PC-3 (cell line): ENCODE measurements around the gene PIP5K1C. TPM values are rescaled to one million over a fixed set of nuclear protein-coding genes. Genes with fewer than 3 reads are reported as not detected.

Experiments
- ATAC-seq: fragments of 200-7000 bp; cut with Tn5 transposase; 2 replicates; pipeline ENCODE4 v1.9.1; 2020; ENCODE audit warnings: mild to moderate bottlenecking, moderate library complexity
- BruUV-seq: library from RNA; stranded (reverse); fragments of 400-500 nt; replicated peaks from 2 replicates; lab custom pipeline; 2021; lab: Mats Ljungman, UMichigan
- CTCF ChIA-PET: fragments of 300-600 bp; sonication (Branson Sonifier 250); formaldehyde crosslinking; loops from one replicate; lab custom pipeline; 2022; ENCODE audit warnings: antibody characterized with exemption; lab: Charles Lee
- POLR2A ChIA-PET: fragments of 300-600 bp; sonication (Branson Sonifier 250); formaldehyde crosslinking; loops from one replicate; lab custom pipeline; 2022; ENCODE audit warnings: antibody characterized with exemption; ENCODE audit not compliant: unreplicated experiment; lab: Charles Lee
- DNase-seq: peaks from one replicate; pipeline ENCODE4 v3.0.0-alpha.2; 2015
- H2AFZ ChIP-seq: fragments of 300-600 bp; sonication (generic); 2 replicates; pipeline ENCODE4 v1.6.0; 2016; ENCODE audit warnings: antibody characterized with exemption, low read length
- H3F3A ChIP-seq: fragments of 300-600 bp; sonication (generic); one replicate; pipeline ENCODE4 v1.6.0; 2017; ENCODE audit warnings: antibody characterized with exemption, low read length, control low read depth, mild to moderate bottlenecking; ENCODE audit not compliant: unreplicated experiment
- H3K27ac ChIP-seq: fragments of 300-600 bp; sonication (generic); 2 replicates; pipeline ENCODE4 v1.5.1; 2016; ENCODE audit warnings: mild to moderate bottlenecking, low read length
- H3K27me3 ChIP-seq: fragments of 300-600 bp; sonication (generic); 2 replicates; pipeline ENCODE4 v1.6.1; 2016; ENCODE audit warnings: low read length, mixed read lengths
- H3K36me3 ChIP-seq: fragments of 300-600 bp; sonication (generic); 2 replicates; pipeline ENCODE4 v1.6.1; 2016; ENCODE audit warnings: low read depth, mixed run types, low read length, mixed read lengths
- H3K4me1 ChIP-seq: fragments of 300-600 bp; sonication (generic); 2 replicates; pipeline ENCODE4 v1.5.1; 2016; ENCODE audit warnings: low read length; ENCODE audit not compliant: insufficient read depth
- H3K4me2 ChIP-seq: fragments of 300-600 bp; sonication (generic); 2 replicates; pipeline ENCODE4 v1.6.0; 2016; ENCODE audit warnings: low read length
- H3K4me3 ChIP-seq: fragments of 300-600 bp; sonication (generic); 2 replicates; pipeline ENCODE4 v1.5.1; 2016; ENCODE audit warnings: mild to moderate bottlenecking, low read length, mixed read lengths
- H3K79me2 ChIP-seq: fragments of 300-600 bp; sonication (generic); 2 replicates; pipeline ENCODE4 v1.6.1; 2017; ENCODE audit warnings: low read length, mixed read lengths
- H3K9ac ChIP-seq: fragments of 300-600 bp; sonication (generic); 2 replicates; pipeline ENCODE4 v1.6.0; 2016; ENCODE audit warnings: mild to moderate bottlenecking, low read length
- H3K9me2 ChIP-seq: fragments of 300-600 bp; sonication (generic); replicated peaks from 2 replicates; pipeline ENCODE4 v1.6.1; 2016; ENCODE audit warnings: mixed run types, low read length, mixed read lengths
- H3K9me3 ChIP-seq: fragments of 300-600 bp; sonication (generic); 2 replicates; pipeline ENCODE4 v1.6.1; 2016; ENCODE audit warnings: low read length, mixed read lengths
- H4K20me1 ChIP-seq: fragments of 300-600 bp; sonication (generic); 2 replicates; pipeline ENCODE4 v1.6.1; 2016; ENCODE audit warnings: low read length, mixed read lengths
- CTCF ChIP-seq: fragments of 300-600 bp; sonication (generic); conservative IDR thresholded peaks from 2 replicates; pipeline ENCODE4 v1.5.1; 2017; ENCODE audit warnings: antibody characterized with exemption, low read depth, mild to moderate bottlenecking, low read length
- EZH2 ChIP-seq: fragments of 300-600 bp; sonication (generic); IDR thresholded peaks from one replicate; pipeline ENCODE4 v1.6.1; 2017; ENCODE audit warnings: antibody characterized with exemption, mild to moderate bottlenecking, low read length; ENCODE audit not compliant: unreplicated experiment
- EZH2phosphoT487 ChIP-seq: fragments of 300-600 bp; sonication (generic); IDR thresholded peaks from 2 replicates; pipeline ENCODE4 v1.6.1; 2018; ENCODE audit warnings: mild to moderate bottlenecking, antibody characterized with exemption, low read length, borderline replicate concordance
- intact Hi-C: fragments of 100-400 bp; cut with micrococcal nuclease; formaldehyde crosslinking; loops from 2 replicates; pipeline ENCODE4 v1.9.0; 2023
- total RNA-seq: library from RNA; depleted of rRNA; stranded (reverse); fragments of >200 nt; gene quantifications from 2 replicates; pipeline ENCODE4 v1.2.3, GENCODE V29; 2014

PIP5K1C gene
- total RNA-seq, 1 experiment from 2014 or later = 16.1 TPM

- CTCF ChIA-PET = no interaction called here
- no TSS peak for BruUV-seq
- peaks cover 51% of the 10 kb centered on the region for H3K79me2 ChIP-seq
Observed at GRCh38 chr19:3694361-3695123, 5.7 kb downstream of the PIP5K1C start.

GRCh38 chr19:3693025-3693925 lies 7.0 kb downstream of the PIP5K1C start:
- CTCF ChIA-PET = no interaction called here
- Histone ChIP-seq H3K9me3 (no peaks in the 10 kb centered on the region), H3K9me2 (no peaks in the 10 kb centered on the region), H3K27me3 (no peaks in the 10 kb centered on the region), H3K27ac (no peak overlapping the region), H3K36me3 (no peaks in the 10 kb centered on the region), H4K20me1 (no peaks in the 10 kb centered on the region), H3K4me1 (no peaks in the 10 kb centered on the region), H3F3A (no peaks in the 10 kb centered on the region), H3K79me2 (peaks cover 40% of the 10 kb centered on the region), H3K9ac (no peak overlapping the region), H2AFZ (no peak overlapping the region), H3K4me2 (no peak overlapping the region), H3K4me3 (no peak overlapping the region)
- intact Hi-C loops = no loop called here
- ATAC-seq (no peak), DNase-seq (no peak)
- POLR2A ChIA-PET = no interaction called here
- TF ChIP-seq CTCF = no peak
- TF ChIP-seq EZH2 = no peak
- TF ChIP-seq EZH2phosphoT487 = no peak
- no TSS peak for BruUV-seq

More at GRCh38 chr19:3694361-3695123, 5.7 kb downstream of the PIP5K1C start:
- TF ChIP-seq EZH2 (no peak), CTCF (no peak), EZH2phosphoT487 (no peak)
- Histone ChIP-seq H3K9me3 (no peaks in the 10 kb centered on the region), H3F3A (no peaks in the 10 kb centered on the region), H3K27me3 (no peaks in the 10 kb centered on the region), H2AFZ (no peak overlapping the region), H3K4me3 (no peak overlapping the region), H3K4me1 (no peaks in the 10 kb centered on the region), H3K36me3 (no peaks in the 10 kb centered on the region), H3K27ac (no peak overlapping the region), H3K9me2 (no peaks in the 10 kb centered on the region), H3K9ac (no peak overlapping the region), H3K4me2 (no peak overlapping the region), H4K20me1 (no peaks in the 10 kb centered on the region)
- intact Hi-C loops = no loop called here
- ATAC-seq = no peak
- DNase-seq = no peak
- POLR2A ChIA-PET = no interaction called here
